PC-9 (cell line): Measurements from ENCODE around the gene RALGPS1.

ENCODE experiments used
- CTCF ChIP-seq: fragments of 200-600 bp; sonication (generic); conservative IDR thresholded peaks from 2 replicates; pipeline ENCODE4 v1.6.1; 2017; ENCODE audit warnings: mixed run types, antibody characterized with exemption, mild to moderate bottlenecking, moderate library complexity
- EZH2 ChIP-seq: fragments of 200-600 bp; sonication (generic); IDR thresholded peaks from 2 replicates; pipeline ENCODE4 v1.8.0; 2017; ENCODE audit warnings: antibody characterized with exemption, low read depth

- TF ChIP-seq EZH2 (no peak), CTCF (no peak)
These were observed 330.3 kb downstream of the RALGPS1 start for GRCh38 chr9:127244609-127245601.
